GM23248 (cell line): ENCODE results near the gene DOCK3.

Experiments
- EZH2 ChIP-seq: fragments of 200-600 bp; sonication (generic); IDR thresholded peaks from 2 replicates; pipeline ENCODE4 v1.6.1; 2018; ENCODE audit warnings: antibody characterized with exemption, mild to moderate bottlenecking; ENCODE audit not compliant: insufficient read depth, poor library complexity, severe bottlenecking
- EZH2phosphoT487 ChIP-seq: fragments of 200-600 bp; sonication (generic); IDR thresholded peaks from 2 replicates; pipeline ENCODE4 v1.6.1; 2018; ENCODE audit warnings: antibody characterized with exemption, moderate library complexity, mild to moderate bottlenecking, low read depth; ENCODE audit not compliant: insufficient read depth

DNA sequence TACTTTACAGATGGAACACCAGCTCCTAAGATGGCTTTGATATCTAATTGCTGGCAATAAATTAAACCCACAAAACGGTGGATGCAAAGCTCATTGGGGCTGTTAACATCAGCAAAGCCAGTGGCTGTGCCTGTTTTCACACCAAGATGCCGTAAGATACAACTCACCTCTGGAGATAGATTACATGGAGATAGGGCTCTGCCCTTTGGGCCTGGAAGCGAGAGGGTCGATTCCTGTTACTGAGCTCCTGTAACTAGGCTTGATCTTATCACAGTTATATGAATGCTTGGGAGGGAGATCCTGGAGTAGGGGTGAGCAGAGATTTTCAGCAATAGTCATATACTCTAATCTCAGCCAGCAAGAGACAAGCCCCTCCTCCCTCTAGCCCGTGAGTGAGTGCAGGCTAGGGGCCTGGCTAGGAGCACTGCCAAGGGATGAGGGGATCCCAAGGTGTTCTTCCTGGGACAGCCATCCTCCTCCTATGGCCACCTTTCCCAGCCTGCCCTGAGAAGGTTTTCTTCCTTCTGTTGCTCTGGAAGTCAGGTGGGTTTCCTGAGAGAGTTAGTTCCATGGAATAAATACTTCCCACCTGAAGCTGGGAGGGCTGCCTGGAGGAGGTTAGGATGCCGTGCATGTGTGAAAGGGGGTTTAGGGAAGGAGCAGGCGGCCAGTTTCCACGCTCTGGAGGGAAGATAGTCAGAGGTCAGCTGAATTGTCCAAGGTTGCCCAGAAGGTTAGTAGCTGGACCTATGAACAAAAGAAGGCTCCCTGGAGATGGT lies 18.1 kb upstream of the DOCK3 start:
- TF ChIP-seq EZH2phosphoT487 (no peak), EZH2 (no peak)
